ENCODE measurements around the gene GSK3B.

DNA sequence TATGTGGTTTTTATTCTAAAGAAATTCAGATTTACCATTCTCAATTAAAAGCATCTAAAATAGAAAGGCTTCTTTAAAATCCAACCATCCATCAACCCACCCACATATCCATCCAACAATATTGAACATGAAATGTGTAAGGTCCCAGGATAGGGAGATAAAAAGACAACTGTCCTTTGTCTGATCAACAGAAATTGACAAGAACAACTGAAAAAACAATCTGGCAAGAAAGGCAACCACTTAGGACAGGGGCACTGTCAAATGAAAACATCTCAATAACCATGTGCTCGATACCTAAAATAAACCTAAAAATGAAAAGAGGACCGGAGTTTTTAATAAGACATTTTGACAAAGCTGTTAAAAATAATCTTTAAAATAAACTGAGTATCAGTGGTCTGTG lies 245.1 kb downstream of the GSK3B start:
- TF ChIP-seq, protein P1, sequence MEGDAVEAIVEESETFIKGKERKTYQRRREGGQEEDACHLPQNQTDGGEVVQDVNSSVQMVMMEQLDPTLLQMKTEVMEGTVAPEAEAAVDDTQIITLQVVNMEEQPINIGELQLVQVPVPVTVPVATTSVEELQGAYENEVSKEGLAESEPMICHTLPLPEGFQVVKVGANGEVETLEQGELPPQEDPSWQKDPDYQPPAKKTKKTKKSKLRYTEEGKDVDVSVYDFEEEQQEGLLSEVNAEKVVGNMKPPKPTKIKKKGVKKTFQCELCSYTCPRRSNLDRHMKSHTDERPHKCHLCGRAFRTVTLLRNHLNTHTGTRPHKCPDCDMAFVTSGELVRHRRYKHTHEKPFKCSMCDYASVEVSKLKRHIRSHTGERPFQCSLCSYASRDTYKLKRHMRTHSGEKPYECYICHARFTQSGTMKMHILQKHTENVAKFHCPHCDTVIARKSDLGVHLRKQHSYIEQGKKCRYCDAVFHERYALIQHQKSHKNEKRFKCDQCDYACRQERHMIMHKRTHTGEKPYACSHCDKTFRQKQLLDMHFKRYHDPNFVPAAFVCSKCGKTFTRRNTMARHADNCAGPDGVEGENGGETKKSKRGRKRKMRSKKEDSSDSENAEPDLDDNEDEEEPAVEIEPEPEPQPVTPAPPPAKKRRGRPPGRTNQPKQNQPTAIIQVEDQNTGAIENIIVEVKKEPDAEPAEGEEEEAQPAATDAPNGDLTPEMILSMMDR (IDR thresholded peaks at IDR 0.05; ENCODE audit: poor library complexity), result no peak
- no peak for TF ChIP-seq EZH2 (IDR thresholded peaks at IDR 0.05; ENCODE audit: borderline replicate concordance)
- no peak for TF ChIP-seq EZH2phosphoT487 (IDR thresholded peaks at IDR 0.05; ENCODE audit: low read depth, severe bottlenecking, unreplicated experiment)

Data from hepatocyte (in vitro differentiated cells).